Hypothalamus (tissue), 51 donors: ENCODE results near the gene RNF115.

Experiments
- DNase-seq, 51 donors: peaks; one replicate each; lab custom pipeline; 2025; lab: John Stamatoyannopoulos, UW

Gene RNF115

DNA sequence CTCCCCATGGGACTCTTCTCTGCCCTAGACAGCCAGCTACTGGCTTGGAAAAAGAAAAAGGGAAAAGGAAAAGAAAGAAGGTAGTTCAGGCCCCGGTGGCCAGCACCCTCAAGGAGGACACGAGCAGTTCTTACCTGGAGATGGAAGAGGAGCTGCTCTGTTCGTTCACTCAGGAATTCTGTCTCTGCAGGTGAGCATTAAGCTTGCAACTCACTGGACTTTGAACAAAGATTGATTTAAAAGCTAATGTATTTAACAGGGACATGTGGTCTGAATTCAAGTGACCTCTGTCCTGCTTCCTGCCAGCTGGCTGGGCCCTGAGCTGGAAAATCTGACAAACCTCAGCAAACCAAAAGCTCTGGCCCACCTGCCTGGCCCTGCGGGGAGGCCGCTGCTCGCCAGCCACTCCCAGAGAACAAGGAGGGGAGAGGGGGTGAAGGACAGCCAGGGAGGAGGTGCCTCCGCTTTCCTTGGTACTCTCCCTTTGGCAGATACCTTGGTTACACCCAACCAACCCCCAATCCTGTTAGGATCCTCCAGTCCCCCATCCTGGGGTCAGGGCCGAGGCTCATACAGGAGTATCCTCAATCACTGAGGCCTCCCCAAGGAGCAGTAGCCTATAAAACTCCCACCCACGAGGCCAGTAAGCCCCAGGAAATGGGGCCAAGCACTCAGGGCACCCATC lies 116.6 kb downstream of the RNF115 start, which contains the start of gene PDZK1:
TSS of gene PDZK1 (minus strand) at position 186 of the 685 bp plus-strand sequence. CDS start 19,347 bp downstream, outside the sequence.
- DNase-seq = no peak

DNA sequence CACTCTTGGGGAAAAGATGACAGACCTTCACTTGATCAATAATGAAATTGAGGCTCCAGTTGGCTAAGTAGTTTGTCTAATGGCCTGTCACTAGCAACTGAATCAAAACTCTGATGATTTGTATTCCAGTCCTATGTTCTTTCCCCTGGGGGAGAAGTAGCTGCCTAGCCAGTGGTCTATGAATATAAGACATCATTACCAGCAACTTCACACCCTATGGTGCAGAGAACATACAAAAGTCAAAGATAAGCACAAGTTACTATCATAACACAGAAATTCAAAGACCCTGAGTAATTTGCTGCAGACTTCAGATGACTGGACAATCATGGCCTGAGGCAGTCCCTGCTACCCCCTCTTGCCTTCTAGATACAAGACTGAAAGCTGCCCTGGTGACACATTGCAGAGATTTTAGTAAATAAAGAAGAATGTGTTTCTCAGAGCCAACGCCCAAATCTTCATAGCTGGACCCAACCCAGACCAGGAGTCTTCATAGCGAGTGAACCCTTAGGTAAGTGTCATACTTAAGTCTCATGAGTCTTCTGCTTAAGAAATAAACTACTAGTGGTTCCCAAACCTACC lies 117.7 kb downstream of the RNF115 start:
- no peak for DNase-seq

DNA sequence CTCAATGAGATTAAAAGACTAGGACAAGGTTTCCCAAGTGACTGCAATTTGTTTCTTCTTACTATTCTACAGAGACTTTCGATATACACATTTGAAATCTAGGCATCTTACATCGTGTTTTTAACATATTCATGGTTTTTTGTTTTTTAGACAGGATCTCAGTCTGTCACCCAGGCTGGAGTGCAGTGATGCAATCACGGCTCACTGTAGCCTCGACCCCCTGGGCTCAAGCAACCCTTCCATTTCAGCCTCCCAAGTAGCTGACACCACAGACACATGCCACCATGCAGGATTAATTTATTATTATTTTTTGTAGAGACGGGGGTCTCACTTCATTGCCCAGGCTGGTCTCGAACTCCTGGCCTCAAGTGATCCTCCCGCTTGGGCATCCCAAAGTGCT lies 118.3 kb downstream of the RNF115 start:
- no peak for DNase-seq

GRCh38 chr1:145702826-145703225 lies 121.1 kb downstream of the RNF115 start:
- no peak for DNase-seq

DNA sequence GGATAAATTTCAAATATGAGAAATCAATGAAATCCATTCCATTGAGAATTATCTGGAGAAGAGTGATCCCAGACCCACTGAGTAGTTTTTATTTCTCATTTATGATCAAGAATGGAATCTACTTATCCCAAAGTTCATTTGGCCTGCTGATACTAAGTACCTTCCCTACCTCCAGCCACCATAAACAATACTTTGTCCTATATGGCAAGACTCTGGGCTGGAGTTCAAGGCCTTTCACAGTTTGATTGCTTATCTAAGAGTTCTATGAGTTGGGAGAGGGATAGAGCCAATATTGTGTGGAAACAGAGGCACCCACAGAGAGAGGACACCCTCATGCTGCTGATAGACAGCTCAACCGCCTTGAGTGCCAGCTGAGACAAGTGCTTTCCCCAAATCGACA lies 121.8 kb downstream of the RNF115 start:
- DNase-seq = no peak

DNA sequence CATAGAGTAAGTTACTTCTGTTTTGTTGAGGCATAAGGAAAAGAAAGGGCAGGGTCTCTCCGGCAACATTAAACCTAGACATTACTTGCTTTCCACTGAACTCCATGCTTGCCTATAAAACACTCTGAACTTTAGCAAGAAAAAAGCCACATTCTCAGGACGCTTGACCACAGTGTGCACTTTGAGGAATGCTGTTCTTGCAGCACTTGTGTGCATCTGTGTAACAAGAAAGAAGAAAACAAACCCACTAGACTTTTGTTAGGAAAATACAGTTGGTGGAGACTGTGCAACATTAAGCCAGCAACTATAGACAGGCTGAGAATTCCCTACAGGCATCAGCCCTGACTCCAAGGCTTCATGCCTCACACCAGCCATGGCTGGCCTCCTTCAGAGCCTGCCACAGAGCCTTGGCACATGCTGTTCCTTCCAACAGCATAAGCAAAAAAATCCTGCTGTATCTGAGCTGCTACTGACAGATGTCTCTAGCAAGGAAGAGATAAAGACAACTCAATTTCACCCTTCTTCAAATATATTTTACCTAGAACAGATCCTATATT lies 122.5 kb downstream of the RNF115 start:
- DNase-seq = no peak

DNA sequence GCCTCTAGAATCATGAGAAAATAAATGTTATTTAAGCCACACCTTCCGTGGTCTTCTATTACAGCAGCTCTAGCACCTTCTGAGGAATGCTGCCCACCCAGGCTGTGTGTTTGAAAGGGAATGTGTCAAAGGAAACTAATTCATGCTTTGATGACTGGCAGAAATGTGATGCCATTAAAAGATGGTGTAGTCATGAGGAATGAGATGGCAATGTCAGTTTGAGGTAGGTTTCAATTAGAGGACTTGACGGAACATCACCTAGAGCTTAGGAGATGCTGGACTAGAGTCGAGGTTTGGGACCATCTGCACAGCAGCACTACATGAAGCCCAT lies 127.3 kb downstream of the RNF115 start:
- DNase-seq = no peak

- no peak for DNase-seq
Observed at GRCh38 chr1:145695821-145696629, 127.9 kb downstream of the RNF115 start.

GRCh38 chr1:145692785-145693443 lies 131.0 kb downstream of the RNF115 start:
- no peak for DNase-seq

GRCh38 chr1:145690587-145691558 lies 133.0 kb downstream of the RNF115 start:
- no peak for DNase-seq

DNA sequence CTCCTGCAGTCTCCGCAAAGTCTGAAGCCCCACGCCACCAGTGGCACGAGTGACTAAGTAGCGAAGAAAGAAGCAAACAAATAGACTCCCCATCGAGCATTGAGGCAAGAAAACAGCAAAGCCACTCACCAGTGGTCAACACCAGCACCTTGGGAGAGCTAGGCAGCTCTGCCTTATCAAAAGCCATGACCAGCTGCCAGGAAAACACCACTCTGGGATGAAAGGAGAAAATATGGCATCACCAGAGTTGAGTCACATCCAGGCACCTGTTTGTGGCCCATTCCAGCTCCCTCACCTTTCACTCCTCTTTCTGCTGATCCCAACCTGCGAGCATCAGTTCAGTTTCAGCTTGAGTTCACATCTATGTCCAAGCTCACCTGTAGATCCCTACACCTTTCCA lies 134.0 kb downstream of the RNF115 start:
- DNase-seq = no peak

- DNase-seq = no peak
Observed at GRCh38 chr1:145688924-145689323, 135.0 kb downstream of the RNF115 start.
